DND-41 (cell line): ENCODE data around the gene PCTP.

Source experiments
- ATAC-seq: fragments of 200-7000 bp; cut with Tn5 transposase; 3 replicates; pipeline ENCODE4 v1.9.1; 2021; ENCODE audit warnings: low read depth; ENCODE audit not compliant: insufficient read depth
- DNase-seq: peaks from one replicate; pipeline ENCODE4 v3.0.0-alpha.2; 2020
- H2AFZ ChIP-seq: 2 replicates; pipeline ENCODE4 v1.6.0; 2012; ENCODE audit warnings: low read depth, low read length
- H3K27ac ChIP-seq: 2 replicates; pipeline ENCODE4 v1.5.1; 2012; ENCODE audit warnings: low read length, inconsistent platforms
- H3K27me3 ChIP-seq: fragments of 200-600 bp; sonication (generic); 2 replicates; pipeline ENCODE4 v1.6.0; 2012; ENCODE audit warnings: low read length, mild to moderate bottlenecking, inconsistent platforms; ENCODE audit not compliant: insufficient read depth, poor library complexity
- H3K36me3 ChIP-seq: 2 replicates; pipeline ENCODE4 v1.5.1; 2012; ENCODE audit warnings: low read length, inconsistent platforms; ENCODE audit not compliant: insufficient read depth
- H3K4me1 ChIP-seq: 2 replicates; pipeline ENCODE4 v1.5.1; 2012; ENCODE audit warnings: mild to moderate bottlenecking, low read length; ENCODE audit not compliant: insufficient read depth
- H3K4me2 ChIP-seq: 2 replicates; pipeline ENCODE4 v1.6.0; 2012; ENCODE audit warnings: mild to moderate bottlenecking, moderate library complexity, low read length, inconsistent platforms; ENCODE audit not compliant: insufficient read depth
- H3K4me3 ChIP-seq, 2 experiments: fragments of 200-600 bp in 1 of 2; shearing (Covaris generic) in 1 of 2; 2 replicates each; pipeline ENCODE4 v1.5.1; 2012 to 2016; ENCODE audit warnings: inconsistent platforms in 2 of 2, low read length in 2 of 2, mild to moderate bottlenecking in 2 of 2, low read depth in 1 of 2, moderate library complexity in 1 of 2
- H3K79me2 ChIP-seq: 2 replicates; pipeline ENCODE4 v1.6.0; 2012; ENCODE audit warnings: low read length, inconsistent platforms; ENCODE audit not compliant: insufficient read depth
- H3K9ac ChIP-seq: 2 replicates; pipeline ENCODE4 v1.6.0; 2012; ENCODE audit warnings: low read depth, mild to moderate bottlenecking, inconsistent platforms, low read length, moderate library complexity
- H3K9me3 ChIP-seq: 2 replicates; pipeline ENCODE4 v1.5.1; 2012; ENCODE audit warnings: low read length, moderate library complexity, mild to moderate bottlenecking, inconsistent platforms; ENCODE audit not compliant: insufficient read depth, severe bottlenecking
- H4K20me1 ChIP-seq: 2 replicates; pipeline ENCODE4 v1.6.0; 2012; ENCODE audit warnings: low read length; ENCODE audit not compliant: insufficient read depth
- EZH2 ChIP-seq: IDR thresholded peaks from 3 replicates; pipeline ENCODE4 v1.6.1; 2012; ENCODE audit warnings: borderline replicate concordance, low read depth, mild to moderate bottlenecking, moderate library complexity, low read length, inconsistent platforms; ENCODE audit not compliant: severe bottlenecking
- TF ChIP-seq, protein P1 (sequence below): IDR thresholded peaks from 2 replicates; pipeline ENCODE4 v1.5.1; 2012; ENCODE audit warnings: borderline replicate concordance, low read length, moderate library complexity, mild to moderate bottlenecking; ENCODE audit not compliant: poor library complexity, severe bottlenecking; ENCODE audit errors: extremely low read depth

Gene PCTP

GRCh38 chr17:55750750-55751657, at the start of gene PCTP:
Gene PCTP (plus strand): TSS chr17:55751051. CDS start chr17:55751104, 53 bp downstream.
- DNase-seq (peak; percentile 92), ATAC-seq (peak; percentile 95)
- peak within 1 kb of the TSS; percentile 97 for H2AFZ ChIP-seq
- H3K36me3 ChIP-seq: peaks cover 7% of the 10 kb centered on the region; the same call in 1 of the 2 replicates
- H3K4me3 ChIP-seq: peak within 1 kb of the TSS; percentile 66 to 77
- H3K9ac ChIP-seq: peak within 1 kb of the TSS; percentile 79
- TF ChIP-seq EZH2: no peak
- TF ChIP-seq, protein P1, sequence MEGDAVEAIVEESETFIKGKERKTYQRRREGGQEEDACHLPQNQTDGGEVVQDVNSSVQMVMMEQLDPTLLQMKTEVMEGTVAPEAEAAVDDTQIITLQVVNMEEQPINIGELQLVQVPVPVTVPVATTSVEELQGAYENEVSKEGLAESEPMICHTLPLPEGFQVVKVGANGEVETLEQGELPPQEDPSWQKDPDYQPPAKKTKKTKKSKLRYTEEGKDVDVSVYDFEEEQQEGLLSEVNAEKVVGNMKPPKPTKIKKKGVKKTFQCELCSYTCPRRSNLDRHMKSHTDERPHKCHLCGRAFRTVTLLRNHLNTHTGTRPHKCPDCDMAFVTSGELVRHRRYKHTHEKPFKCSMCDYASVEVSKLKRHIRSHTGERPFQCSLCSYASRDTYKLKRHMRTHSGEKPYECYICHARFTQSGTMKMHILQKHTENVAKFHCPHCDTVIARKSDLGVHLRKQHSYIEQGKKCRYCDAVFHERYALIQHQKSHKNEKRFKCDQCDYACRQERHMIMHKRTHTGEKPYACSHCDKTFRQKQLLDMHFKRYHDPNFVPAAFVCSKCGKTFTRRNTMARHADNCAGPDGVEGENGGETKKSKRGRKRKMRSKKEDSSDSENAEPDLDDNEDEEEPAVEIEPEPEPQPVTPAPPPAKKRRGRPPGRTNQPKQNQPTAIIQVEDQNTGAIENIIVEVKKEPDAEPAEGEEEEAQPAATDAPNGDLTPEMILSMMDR: peak; percentile 41
- H3K79me2 ChIP-seq: peaks cover 10% of the 10 kb centered on the region; the same call in 1 of the 2 replicates
- no peaks in the 10 kb centered on the region for H3K27me3 ChIP-seq
- H3K9me3 ChIP-seq: no peaks in the 10 kb centered on the region
- peak within 1 kb of the TSS; percentile 77 for H3K27ac ChIP-seq
- H4K20me1 ChIP-seq: no peaks in the 10 kb centered on the region
- H3K4me1 ChIP-seq: peaks cover 24% of the 10 kb centered on the region
- H3K4me2 ChIP-seq: peak within 1 kb of the TSS; percentile 70

DNA sequence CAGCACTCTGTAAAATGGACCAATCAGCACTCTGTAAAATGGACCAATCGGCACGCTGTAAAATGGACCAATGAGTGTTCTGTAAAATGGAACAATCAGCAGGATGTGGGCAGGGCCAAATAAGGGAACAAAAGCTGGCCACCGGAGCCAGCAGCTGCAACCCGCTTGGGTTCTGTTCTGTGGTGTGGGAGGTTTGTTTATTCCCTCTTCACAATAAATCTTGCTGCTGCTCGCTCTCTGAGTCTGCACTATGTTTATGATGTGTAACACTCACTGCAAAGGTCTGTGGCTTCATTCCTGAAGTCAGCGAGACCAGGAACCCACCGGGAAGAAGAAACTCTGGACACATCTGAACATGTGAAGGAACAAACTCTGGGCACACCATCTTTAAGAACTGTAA, 48.7 kb upstream of the PCTP start:
- H3K36me3 ChIP-seq: no peaks in the 10 kb centered on the region
- H3K4me2 ChIP-seq: no peak overlapping the region
- H3K27ac ChIP-seq: no peak overlapping the region
- no peak overlapping the region for H2AFZ ChIP-seq
- TF ChIP-seq, protein P1: no peak
- no peak for TF ChIP-seq EZH2
- ATAC-seq: no peak
- H3K4me1 ChIP-seq: no peaks in the 10 kb centered on the region
- H3K27me3 ChIP-seq: no peaks in the 10 kb centered on the region
- H4K20me1 ChIP-seq: no peaks in the 10 kb centered on the region
- H3K79me2 ChIP-seq: no peaks in the 10 kb centered on the region
- no peak overlapping the region for H3K9ac ChIP-seq
- DNase-seq: no peak
- no peaks in the 10 kb centered on the region for H3K9me3 ChIP-seq
- no peak overlapping the region for H3K4me3 ChIP-seq

DNA sequence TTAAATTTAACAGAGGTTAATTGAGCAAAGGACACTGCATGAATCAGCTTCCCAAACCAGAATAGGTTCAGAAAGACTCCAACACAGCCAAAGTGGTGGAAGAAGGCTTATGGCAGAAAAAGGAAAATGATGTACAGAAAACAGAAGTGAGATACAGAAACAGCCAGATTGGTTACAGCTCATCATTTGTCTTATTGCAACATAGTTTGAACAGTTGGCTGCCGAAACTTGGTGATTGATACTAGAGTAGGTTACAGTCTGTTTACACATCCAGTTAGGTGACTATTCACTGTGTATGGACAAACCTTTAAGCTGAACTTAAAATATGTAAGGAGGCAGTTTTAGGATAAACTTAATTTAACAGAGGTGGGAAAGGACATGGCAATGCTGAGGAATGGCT, 46.5 kb upstream of the PCTP start:
- no peak for DNase-seq
- H3K4me1 ChIP-seq: no peaks in the 10 kb centered on the region
- no peak overlapping the region for H3K4me2 ChIP-seq
- no peak overlapping the region for H3K27ac ChIP-seq
- no peaks in the 10 kb centered on the region for H4K20me1 ChIP-seq
- no peak overlapping the region for H3K4me3 ChIP-seq
- no peak for TF ChIP-seq EZH2
- no peaks in the 10 kb centered on the region for H3K27me3 ChIP-seq
- H3K9ac ChIP-seq: no peak overlapping the region
- H3K79me2 ChIP-seq: no peaks in the 10 kb centered on the region
- no peak for ATAC-seq
- no peaks in the 10 kb centered on the region for H3K9me3 ChIP-seq
- no peak overlapping the region for H2AFZ ChIP-seq
- no peaks in the 10 kb centered on the region for H3K36me3 ChIP-seq

- Histone ChIP-seq H4K20me1 (no peaks in the 10 kb centered on the region), H2AFZ (no peak overlapping the region), H3K27me3 (peaks cover 3% of the 10 kb centered on the region), H3K9ac (no peak overlapping the region), H3K9me3 (no peaks in the 10 kb centered on the region), H3K4me1 (no peaks in the 10 kb centered on the region), H3K27ac (no peak overlapping the region), H3K4me3 (no peak overlapping the region), H3K4me2 (no peak overlapping the region), H3K36me3 (no peaks in the 10 kb centered on the region), H3K79me2 (no peaks in the 10 kb centered on the region)
- DNase-seq (no peak), ATAC-seq (no peak)
- TF ChIP-seq, protein P1: no peak
- TF ChIP-seq EZH2: no peak
Observed at GRCh38 chr17:55705847-55706246, 45.0 kb upstream of the PCTP start.
